NCI-H1417 treated with DMSO at 0.1 percent for 48 hours (cell line): ENCODE data around the gene FOXN1.

Experiments used
- DNase-seq: peaks from one replicate; lab custom pipeline; 2025; lab: John Stamatoyannopoulos, UW

The FOXN1 gene

GRCh38 chr17:28477928-28478327, 28.2 kb upstream of the FOXN1 start:
- DNase-seq = no peak

- DNase-seq = no peak
Observed at GRCh38 chr17:28478712-28479615, 27.2 kb upstream of the FOXN1 start.

- no peak for DNase-seq
Observed at GRCh38 chr17:28480278-28480677, 25.9 kb upstream of the FOXN1 start.

- no peak for DNase-seq
Observed at GRCh38 chr17:28480799-28481571, 25.2 kb upstream of the FOXN1 start.

GRCh38 chr17:28482551-28483199, 23.5 kb upstream of the FOXN1 start:
- no peak for DNase-seq

GRCh38 chr17:28484296-28484695, 21.9 kb upstream of the FOXN1 start:
- no peak for DNase-seq

- DNase-seq = no peak
Observed at GRCh38 chr17:28485049-28485448, 21.1 kb upstream of the FOXN1 start.

GRCh38 chr17:28487881-28488532, 18.1 kb upstream of the FOXN1 start:
- DNase-seq = no peak

- DNase-seq = no peak
Observed at GRCh38 chr17:28488533-28489276, 17.4 kb upstream of the FOXN1 start.

- no peak for DNase-seq
Observed at GRCh38 chr17:28491286-28491685, 14.9 kb upstream of the FOXN1 start.

- DNase-seq = no peak
Observed at GRCh38 chr17:28491860-28492259, 14.3 kb upstream of the FOXN1 start.

GRCh38 chr17:28492352-28493310, 13.5 kb upstream of the FOXN1 start:
- no peak for DNase-seq

GRCh38 chr17:28493460-28493859, 12.7 kb upstream of the FOXN1 start:
- DNase-seq = no peak

- no peak for DNase-seq
Observed at GRCh38 chr17:28494445-28495188, 11.5 kb upstream of the FOXN1 start.

- no peak for DNase-seq
Observed at GRCh38 chr17:28495635-28496034, 10.5 kb upstream of the FOXN1 start.

- DNase-seq = no peak
Observed at GRCh38 chr17:28497931-28498330, 8.2 kb upstream of the FOXN1 start.

- DNase-seq = no peak
Observed at GRCh38 chr17:28498652-28499363, 7.3 kb upstream of the FOXN1 start.

- DNase-seq = peak; percentile 52
Observed at GRCh38 chr17:28499364-28499664, 6.8 kb upstream of the FOXN1 start.
